ENCODE data around the gene FOXJ2.
"Not testable (repeated sequence)": the region's sequence is repeated elsewhere in the genome, so short reads cannot be mapped to it uniquely, and the experiment has no call there.

The FOXJ2 gene

GRCh38 chr12:8065991-8066594 lies 33.6 kb downstream of the FOXJ2 start, which contains the start of gene C3AR1:
C3AR1 (minus strand) TSS chr12:8066359; CDS start chr12:8060185, 6,174 bp downstream.
- DNase-seq (ENCODE audit: low read depth, low spot score) = peak; percentile 47
- Histone ChIP-seq H3K9ac (ENCODE audit: insufficient read length) (peak within 1 kb of the TSS; percentile 37), H3K4me3 (peak within 1 kb of the TSS; percentile 64), H3K36me3 (ENCODE audit: insufficient read depth, low read length) (no peaks in the 10 kb centered on the region), H3K27ac (peak within 1 kb of the TSS; percentile 77), H3K9me3 (ENCODE audit: low read depth, low read length) (no peaks in the 10 kb centered on the region)
- TF ChIP-seq FOXP2 (optimal IDR thresholded peaks at IDR 0.05; ENCODE audit: control extremely low read depth, extremely low read length, insufficient read depth) (no peak), EZH2 (IDR thresholded peaks at IDR 0.05) (no peak), POLR2AphosphoS5 (IDR thresholded peaks at IDR 0.05; ENCODE audit: borderline replicate concordance, low read depth, low read length) (peak; percentile 66)

DNA sequence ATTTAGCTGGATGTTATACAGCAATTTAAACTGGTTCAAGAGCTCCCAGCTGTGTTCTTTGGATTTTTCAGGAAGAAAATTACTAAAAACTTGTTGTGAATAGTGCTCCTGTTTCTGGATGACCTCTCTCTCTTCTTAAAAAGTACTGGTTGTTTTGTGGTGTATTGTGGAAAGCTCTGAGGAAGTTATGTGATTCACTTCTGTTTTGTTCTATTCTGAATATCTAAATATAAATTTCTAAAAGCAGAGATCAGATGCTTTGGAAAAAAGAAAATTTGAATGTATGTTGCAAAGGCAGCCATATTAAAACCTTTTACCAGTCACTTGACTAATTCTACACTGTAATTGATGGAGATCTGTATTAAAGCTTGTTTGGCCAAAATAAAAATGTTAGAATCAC lies 37.1 kb downstream of the FOXJ2 start:
- no peak for DNase-seq (ENCODE audit: low read depth, low spot score)
- Histone ChIP-seq H3K9me3 (ENCODE audit: low read depth, low read length) (no peaks in the 10 kb centered on the region), H3K4me3 (no peak overlapping the region), H3K36me3 (ENCODE audit: insufficient read depth, low read length) (no peaks in the 10 kb centered on the region), H3K27ac (no peak overlapping the region), H3K9ac (ENCODE audit: insufficient read length) (no peak overlapping the region)
- no peak for TF ChIP-seq POLR2AphosphoS5 (IDR thresholded peaks at IDR 0.05; ENCODE audit: borderline replicate concordance, low read depth, low read length)
- TF ChIP-seq FOXP2 (optimal IDR thresholded peaks at IDR 0.05; ENCODE audit: control extremely low read depth, extremely low read length, insufficient read depth) = no peak
- no peak for TF ChIP-seq EZH2 (IDR thresholded peaks at IDR 0.05)

DNA sequence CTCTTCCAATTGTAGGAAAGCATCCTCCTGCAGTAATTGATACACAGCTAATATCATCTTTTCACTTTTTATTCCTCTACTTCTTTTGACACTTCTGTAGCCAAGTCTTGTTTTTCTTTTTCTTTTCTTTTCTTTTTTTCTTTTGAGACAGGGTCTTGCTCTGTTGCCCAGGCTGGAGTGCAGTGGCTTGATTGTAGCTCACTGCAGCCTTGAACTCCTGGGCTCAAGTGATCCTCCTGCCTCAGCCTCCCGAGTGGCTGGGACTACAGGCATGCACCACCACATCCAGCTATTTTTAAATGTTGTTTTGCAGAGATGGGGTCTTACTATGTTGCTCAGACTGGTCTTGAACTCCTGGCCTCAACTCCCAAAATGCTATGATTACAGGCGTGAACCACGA lies 39.3 kb downstream of the FOXJ2 start:
- H3K27ac ChIP-seq; H3K4me3 ChIP-seq; H3K36me3 ChIP-seq (ENCODE audit: insufficient read depth, low read length); H3K9me3 ChIP-seq (ENCODE audit: low read depth, low read length); DNase-seq (ENCODE audit: low read depth, low spot score); H3K9ac ChIP-seq (ENCODE audit: insufficient read length): not testable (repeated sequence)

DNA sequence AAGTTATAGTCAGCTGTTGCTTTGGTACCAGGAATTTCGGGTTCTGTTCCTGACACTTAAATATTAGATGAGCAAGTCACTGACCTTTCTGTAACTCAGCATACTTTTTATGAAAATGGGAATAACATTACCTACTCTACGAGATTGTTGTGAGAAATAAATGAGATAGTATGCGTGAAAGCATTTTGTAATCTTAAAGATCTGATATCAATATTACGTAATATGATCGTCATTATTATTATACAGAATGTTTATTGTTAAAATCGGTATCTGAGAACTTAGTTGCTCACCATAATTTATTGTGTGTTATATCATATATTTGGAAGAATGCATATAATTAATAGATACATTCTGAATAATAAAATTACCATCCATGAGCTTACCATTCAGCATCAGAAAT lies 43.4 kb downstream of the FOXJ2 start:
- no peak for DNase-seq (ENCODE audit: low read depth, low spot score)
- H3K4me3 ChIP-seq = no peak overlapping the region
- H3K36me3 ChIP-seq (ENCODE audit: insufficient read depth, low read length) = no peaks in the 10 kb centered on the region
- H3K9ac ChIP-seq (ENCODE audit: insufficient read length) = no peak overlapping the region
- TF ChIP-seq POLR2AphosphoS5 (IDR thresholded peaks at IDR 0.05; ENCODE audit: borderline replicate concordance, low read depth, low read length) (no peak), EZH2 (IDR thresholded peaks at IDR 0.05) (no peak), FOXP2 (optimal IDR thresholded peaks at IDR 0.05; ENCODE audit: control extremely low read depth, extremely low read length, insufficient read depth) (no peak)
- no peaks in the 10 kb centered on the region for H3K9me3 ChIP-seq (ENCODE audit: low read depth, low read length)
- H3K27ac ChIP-seq = no peak overlapping the region

DNA sequence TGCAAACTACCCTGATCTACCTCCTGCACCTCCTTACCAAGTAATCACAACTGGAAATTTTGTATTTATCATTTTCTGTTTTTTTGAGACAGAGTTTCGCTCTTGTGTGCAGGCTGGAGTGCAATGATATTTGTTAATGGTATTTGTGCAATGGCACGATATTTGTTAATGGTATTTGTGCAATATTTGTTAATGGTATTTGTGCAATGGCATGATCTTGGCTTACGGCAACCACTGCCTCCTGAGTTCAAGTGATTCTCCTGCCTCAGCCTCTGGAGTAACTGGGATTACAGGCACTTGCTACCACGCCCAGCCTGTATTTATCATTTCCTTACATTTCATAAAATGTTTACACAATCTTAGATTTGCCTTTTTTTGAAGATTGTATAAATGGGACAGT lies 43.9 kb downstream of the FOXJ2 start:
- Histone ChIP-seq H3K4me3 (no peak overlapping the region), H3K9me3 (ENCODE audit: low read depth, low read length) (no peaks in the 10 kb centered on the region), H3K9ac (ENCODE audit: insufficient read length) (no peak overlapping the region), H3K36me3 (ENCODE audit: insufficient read depth, low read length) (no peaks in the 10 kb centered on the region), H3K27ac (no peak overlapping the region)
- TF ChIP-seq EZH2 (IDR thresholded peaks at IDR 0.05) (no peak), FOXP2 (optimal IDR thresholded peaks at IDR 0.05; ENCODE audit: control extremely low read depth, extremely low read length, insufficient read depth) (no peak)
- no peak for DNase-seq (ENCODE audit: low read depth, low spot score)

DNA sequence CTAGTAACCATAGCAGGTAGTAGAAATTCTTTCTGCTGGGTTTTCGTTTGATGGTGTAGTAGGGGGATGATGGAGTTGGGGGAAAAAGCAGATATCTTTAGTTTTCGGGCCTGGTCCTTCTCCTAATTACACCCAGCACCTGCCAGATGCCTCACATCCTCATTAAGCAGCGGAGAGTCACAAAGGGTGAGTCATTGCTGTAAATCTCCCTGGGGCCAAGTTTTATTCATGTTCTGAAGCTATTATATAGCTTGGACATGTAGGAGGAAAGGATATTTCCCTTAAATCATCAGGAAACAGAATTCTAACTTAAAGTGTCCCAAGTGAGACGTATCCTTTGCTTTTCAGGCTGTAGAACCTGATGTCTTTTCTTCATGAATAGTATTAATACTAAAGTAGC lies 44.7 kb downstream of the FOXJ2 start:
- Histone ChIP-seq H3K27ac (no peak overlapping the region), H3K9ac (ENCODE audit: insufficient read length) (peak overlapping the region; percentile 49), H3K4me3 (no peak overlapping the region), H3K9me3 (ENCODE audit: low read depth, low read length) (no peaks in the 10 kb centered on the region), H3K36me3 (ENCODE audit: insufficient read depth, low read length) (no peaks in the 10 kb centered on the region)
- no peak for DNase-seq (ENCODE audit: low read depth, low spot score)
- TF ChIP-seq EZH2 (IDR thresholded peaks at IDR 0.05) (no peak), FOXP2 (optimal IDR thresholded peaks at IDR 0.05; ENCODE audit: control extremely low read depth, extremely low read length, insufficient read depth) (no peak), POLR2AphosphoS5 (IDR thresholded peaks at IDR 0.05; ENCODE audit: borderline replicate concordance, low read depth, low read length) (no peak)

GRCh38 chr12:8078398-8078797 lies 45.9 kb downstream of the FOXJ2 start:
- H3K9me3 ChIP-seq (ENCODE audit: low read depth, low read length) = no peaks in the 10 kb centered on the region
- DNase-seq (ENCODE audit: low read depth, low spot score) = peak; percentile 66
- H3K9ac ChIP-seq (ENCODE audit: insufficient read length) = no peak overlapping the region
- H3K36me3 ChIP-seq (ENCODE audit: insufficient read depth, low read length) = no peaks in the 10 kb centered on the region
- TF ChIP-seq POLR2AphosphoS5 (IDR thresholded peaks at IDR 0.05; ENCODE audit: borderline replicate concordance, low read depth, low read length) (no peak), FOXP2 (optimal IDR thresholded peaks at IDR 0.05; ENCODE audit: control extremely low read depth, extremely low read length, insufficient read depth) (no peak), EZH2 (IDR thresholded peaks at IDR 0.05) (no peak)
- H3K4me3 ChIP-seq = no peak overlapping the region
- H3K27ac ChIP-seq = no peak overlapping the region

DNA sequence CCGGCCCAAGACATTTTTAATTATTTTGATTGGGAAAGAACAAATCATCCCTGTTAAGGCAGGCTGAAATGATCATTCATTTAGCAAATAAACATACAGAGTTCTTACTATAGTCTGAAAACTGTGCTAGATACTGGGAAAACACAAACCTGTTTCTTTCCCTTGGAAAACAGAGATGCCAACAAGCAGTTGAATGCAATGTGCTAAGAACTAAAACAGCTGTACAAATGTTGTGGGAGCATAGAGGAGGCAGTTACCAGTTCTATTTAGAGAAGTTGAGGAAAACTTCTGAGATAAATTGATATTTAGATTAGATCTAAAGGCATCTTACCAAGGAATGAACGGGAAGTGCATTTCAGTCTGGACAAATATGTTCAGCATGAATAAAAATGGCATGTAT lies 46.4 kb downstream of the FOXJ2 start:
- Histone ChIP-seq H3K9me3 (ENCODE audit: low read depth, low read length) (no peaks in the 10 kb centered on the region), H3K4me3 (no peak overlapping the region), H3K9ac (ENCODE audit: insufficient read length) (no peak overlapping the region), H3K27ac (no peak overlapping the region), H3K36me3 (ENCODE audit: insufficient read depth, low read length) (no peaks in the 10 kb centered on the region)
- TF ChIP-seq EZH2 (IDR thresholded peaks at IDR 0.05) = no peak
- no peak for TF ChIP-seq POLR2AphosphoS5 (IDR thresholded peaks at IDR 0.05; ENCODE audit: borderline replicate concordance, low read depth, low read length)
- no peak for TF ChIP-seq FOXP2 (optimal IDR thresholded peaks at IDR 0.05; ENCODE audit: control extremely low read depth, extremely low read length, insufficient read depth)
- DNase-seq (ENCODE audit: low read depth, low spot score) = no peak

DNA sequence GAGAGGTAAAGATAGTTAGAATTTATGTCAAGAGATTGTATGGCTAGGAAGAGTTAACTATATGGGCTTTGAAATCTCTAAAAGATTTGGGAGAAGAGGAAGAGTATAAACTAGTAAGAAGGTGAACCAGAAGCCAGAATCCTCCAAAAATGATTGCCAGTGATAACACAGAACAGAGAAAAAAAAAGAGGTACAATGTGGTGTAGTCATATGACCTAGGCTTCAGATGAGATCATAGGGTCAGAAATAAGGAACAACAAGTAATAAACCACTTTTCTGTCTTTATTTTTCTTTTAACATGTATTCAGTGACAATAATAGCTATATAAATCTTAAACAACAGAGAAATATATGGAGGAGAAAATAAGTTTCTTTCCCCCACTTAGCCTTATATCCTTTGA lies 47.6 kb downstream of the FOXJ2 start:
- no peak overlapping the region for H3K4me3 ChIP-seq
- H3K9me3 ChIP-seq (ENCODE audit: low read depth, low read length) = no peaks in the 10 kb centered on the region
- H3K36me3 ChIP-seq (ENCODE audit: insufficient read depth, low read length) = no peaks in the 10 kb centered on the region
- no peak for TF ChIP-seq POLR2AphosphoS5 (IDR thresholded peaks at IDR 0.05; ENCODE audit: borderline replicate concordance, low read depth, low read length)
- TF ChIP-seq FOXP2 (optimal IDR thresholded peaks at IDR 0.05; ENCODE audit: control extremely low read depth, extremely low read length, insufficient read depth) = no peak
- no peak for TF ChIP-seq EZH2 (IDR thresholded peaks at IDR 0.05)
- no peak for DNase-seq (ENCODE audit: low read depth, low spot score)
- no peak overlapping the region for H3K27ac ChIP-seq
- no peak overlapping the region for H3K9ac ChIP-seq (ENCODE audit: insufficient read length)

Measured in SK-N-MC (cell line).